Adrenal gland (tissue), 12 donors: ENCODE measurements around the gene LPAR3. TPM values are rescaled to one million over a fixed set of nuclear protein-coding genes. Genes with fewer than 3 reads are reported as not detected.

ENCODE experiments used
- DNase-seq, 7 donors: peaks; one replicate each; pipeline ENCODE4 v3.0.0-alpha.2; 2019 to 2020
- H3K27ac ChIP-seq, 5 donors: fragments of 200-600 bp; sonication (generic) in 4 of 5; 1 replicate in 3 of 5; 2 replicates in 2 of 5; pipeline versions ENCODE4 v1.5.1 to v1.8.0; 2016 to 2020; ENCODE audit warnings: mild to moderate bottlenecking in 1 of 5
- H3K27me3 ChIP-seq: fragments of 200-600 bp; 2 replicates; pipeline ENCODE4 v1.8.0; 2021
- H3K36me3 ChIP-seq, 2 donors: fragments of 200-600 bp; replicated peaks in 1 of 2; 1 replicate in 1 of 2; 2 replicates in 1 of 2; pipeline versions ENCODE4 v1.5.1 to v1.8.0; 2018 to 2022
- H3K4me1 ChIP-seq, 2 donors: fragments of 200-600 bp; replicated peaks in 1 of 2; 1 replicate in 1 of 2; 2 replicates in 1 of 2; pipeline versions ENCODE4 v1.5.1 to v1.8.0; 2018 to 2021
- H3K4me3 ChIP-seq, 4 donors: fragments of 200-600 bp; sonication (generic) in 3 of 4; one replicate each; pipeline ENCODE4 v1.5.1; 2016 to 2018
- H3K9me3 ChIP-seq, 3 donors: fragments of 200-600 bp; sonication (generic) in 1 of 3; replicated peaks in 1 of 3; 1 replicate in 2 of 3; 2 replicates in 1 of 3; pipeline versions ENCODE4 v1.5.1 to v1.8.0; 2016 to 2021
- POLR2A ChIP-seq, 2 donors: fragments of 450-650 bp; IDR thresholded peaks; one replicate each; pipeline ENCODE4 v1.6.1; 2017; ENCODE audit warnings: antibody characterized with exemption in 2 of 2, mild to moderate bottlenecking in 2 of 2, moderate library complexity in 1 of 2
- WGBS, 4 donors: extraction: QIAGEN DNeasy Blood & Tissue Kit in 2 of 4; methylation state at CpG; one replicate each; pipeline versions ENCODE4 v1.1.5 to v1.1.7; 2013 to 2017; 5-methylcytosine and 5-hydroxymethylcytosine counted together
- intact Hi-C, 2 donors: fragments of 100-400 bp; cut with DNase I; formaldehyde crosslinking; loops; one replicate each; pipeline versions ENCODE4 v1.14.1 to v1.15.0; 2022 to 2023
- polyA plus RNA-seq, 3 donors: library from polyadenylated mRNA; stranded (reverse); fragments of 200-250 nt in 2 of 3; fragments of 350-450 nt in 1 of 3; fragmentation: Illumina TruSeq in 1 of 3; extraction: RNeasy Lipid Tissue Mini Kit (QIAGEN cat#74804) in 1 of 3; gene quantifications; one replicate each; pipeline ENCODE4 v1.2.3, GENCODE V29; 2013 to 2014
- total RNA-seq, 9 donors: library from RNA; depleted of rRNA in 4 of 9; stranded (reverse); fragments of >200 nt in 4 of 9; fragments of 120-200 nt in 1 of 9; fragmentation: NEBNext Ultra II Directional in 1 of 9; extraction: Animal tissue kit (Norgen Biotek cat#: 25700) in 1 of 9; gene quantifications; one replicate each; pipeline versions ENCODE4 v1.1.0 to v1.2.4, GENCODE V29; 2013 to 2023
- TF ChIP-seq, protein P1 (sequence below), 6 experiments: fragments of 450-650 bp in 4 of 6; fragments of 200-600 bp in 2 of 6; sonication (generic) in 1 of 6; IDR thresholded peaks; 1 replicate in 5 of 6; 2 replicates in 1 of 6; pipeline versions ENCODE4 v1.5.1 to v1.8.0; 2016 to 2021; ENCODE audit warnings: antibody characterized with exemption in 6 of 6, mild to moderate bottlenecking in 2 of 6, moderate library complexity in 1 of 6
- donor health status: healthy with polysubstance abuse.
- donor health status: Bipolar disorder and iron deficiency.
- donor health status: DM: yes; HTN: yes; CAD: no.
- donor health status: DM: no; HTN: no; CAD: no.
- donor health status: DM: no; HTN: no; CAD: no.
- donor health status: DM: yes; HTN: yes; CAD: no.

The LPAR3 gene
- total and polyA plus RNA-seq, 12 donors, result 0.06 to 7.1 (median 1.8) TPM

DNA sequence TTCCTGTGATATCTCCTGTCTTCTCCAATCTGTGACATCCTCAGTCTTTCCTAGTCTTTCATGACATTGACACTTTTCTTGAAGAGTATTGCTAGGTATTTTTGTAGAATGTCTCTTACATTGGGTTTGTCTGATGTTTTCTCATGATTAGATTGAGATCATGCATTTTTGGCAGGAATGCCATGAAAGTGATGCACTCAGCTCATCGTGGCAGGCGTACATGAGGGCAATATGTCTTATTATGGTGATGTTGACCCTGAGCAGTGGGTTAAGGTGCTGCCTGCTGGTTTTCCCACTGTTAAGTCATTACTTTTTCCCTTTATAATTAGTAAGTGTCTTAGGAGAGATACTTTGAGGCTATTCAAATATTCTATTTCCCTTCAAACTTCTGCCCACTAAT, 122.5 kb downstream of the LPAR3 start:
- H3K9me3 ChIP-seq, result no peaks in the 10 kb centered on the region
- H3K27ac ChIP-seq, result no peak overlapping the region
- intact Hi-C loops, result loop anchor here in 1 of 2 donors (5.0 to 10.0 kb wide), 2 partner anchors 162 to 636 kb away; no protein-coding TSS in a partner anchor
- no peaks in the 10 kb centered on the region for H3K4me1 ChIP-seq
- peaks cover 4% of the 10 kb centered on the region for H3K27me3 ChIP-seq
- 76 to 96% (median 81%) methylated on average over 2 of the region's 2 CpGs for WGBS, 4 donors
- no peaks in the 10 kb centered on the region for H3K36me3 ChIP-seq
- TF ChIP-seq, protein P1, sequence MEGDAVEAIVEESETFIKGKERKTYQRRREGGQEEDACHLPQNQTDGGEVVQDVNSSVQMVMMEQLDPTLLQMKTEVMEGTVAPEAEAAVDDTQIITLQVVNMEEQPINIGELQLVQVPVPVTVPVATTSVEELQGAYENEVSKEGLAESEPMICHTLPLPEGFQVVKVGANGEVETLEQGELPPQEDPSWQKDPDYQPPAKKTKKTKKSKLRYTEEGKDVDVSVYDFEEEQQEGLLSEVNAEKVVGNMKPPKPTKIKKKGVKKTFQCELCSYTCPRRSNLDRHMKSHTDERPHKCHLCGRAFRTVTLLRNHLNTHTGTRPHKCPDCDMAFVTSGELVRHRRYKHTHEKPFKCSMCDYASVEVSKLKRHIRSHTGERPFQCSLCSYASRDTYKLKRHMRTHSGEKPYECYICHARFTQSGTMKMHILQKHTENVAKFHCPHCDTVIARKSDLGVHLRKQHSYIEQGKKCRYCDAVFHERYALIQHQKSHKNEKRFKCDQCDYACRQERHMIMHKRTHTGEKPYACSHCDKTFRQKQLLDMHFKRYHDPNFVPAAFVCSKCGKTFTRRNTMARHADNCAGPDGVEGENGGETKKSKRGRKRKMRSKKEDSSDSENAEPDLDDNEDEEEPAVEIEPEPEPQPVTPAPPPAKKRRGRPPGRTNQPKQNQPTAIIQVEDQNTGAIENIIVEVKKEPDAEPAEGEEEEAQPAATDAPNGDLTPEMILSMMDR (IDR thresholded peaks at IDR 0.05), result no peak
- no peak for TF ChIP-seq POLR2A (IDR thresholded peaks at IDR 0.05)
- no peak overlapping the region for H3K4me3 ChIP-seq
- no peak for DNase-seq

DNA sequence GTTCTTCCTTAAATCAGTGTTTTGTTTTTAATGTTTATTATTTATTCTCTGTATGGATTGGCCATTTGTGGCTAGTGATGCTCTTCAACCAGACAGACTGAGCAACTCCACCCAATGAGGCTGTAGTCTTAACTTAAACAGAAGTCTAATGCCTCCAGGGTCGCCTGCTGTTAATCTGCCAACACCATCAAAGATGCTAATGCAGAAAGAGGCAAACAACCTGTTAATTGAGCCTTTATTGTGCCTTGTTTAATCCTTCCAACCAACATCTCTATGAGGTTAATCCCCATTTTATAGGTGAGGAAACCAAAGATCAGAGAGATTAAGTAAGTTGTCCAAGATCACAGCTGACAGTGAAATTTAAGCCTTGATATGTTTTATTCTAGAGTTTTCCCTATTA, 123.4 kb downstream of the LPAR3 start:
- intact Hi-C loops, result loop anchor here in 1 of 2 donors (5.0 to 10.0 kb wide), 2 partner anchors 163 to 635 kb away; no protein-coding TSS in a partner anchor
- H3K9me3 ChIP-seq, result no peaks in the 10 kb centered on the region
- no peak for TF ChIP-seq POLR2A (IDR thresholded peaks at IDR 0.05)
- TF ChIP-seq, protein P1 (IDR thresholded peaks at IDR 0.05), result no peak
- H3K4me1 ChIP-seq, result no peaks in the 10 kb centered on the region
- no peak for DNase-seq
- 76 to 92% (median 81%) methylated on average over 1 of the region's 1 CpG for WGBS, 4 donors
- no peak overlapping the region for H3K27ac ChIP-seq
- no peaks in the 10 kb centered on the region for H3K36me3 ChIP-seq
- peaks cover 10% of the 10 kb centered on the region for H3K27me3 ChIP-seq
- no peak overlapping the region for H3K4me3 ChIP-seq

DNA sequence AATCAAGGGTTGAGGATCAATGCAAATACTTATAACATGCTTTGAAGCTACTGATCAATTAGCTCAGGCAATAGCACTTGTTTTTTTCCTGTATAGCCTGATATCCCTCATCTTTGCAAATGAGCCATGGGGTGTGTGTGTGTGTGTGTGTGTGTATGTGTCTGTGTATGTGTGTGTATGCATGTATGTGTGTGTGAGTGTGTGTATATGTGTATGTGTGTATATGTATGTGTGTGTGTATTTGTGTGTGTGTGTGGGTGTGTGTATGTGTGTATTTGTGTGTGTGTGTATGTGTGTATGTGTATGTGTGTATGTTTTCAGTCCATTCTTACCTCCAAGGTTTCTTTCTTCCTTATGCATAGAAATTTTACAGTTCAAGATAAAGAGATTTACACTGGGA, 124.4 kb downstream of the LPAR3 start:
- no peak for DNase-seq
- H3K9me3 ChIP-seq, result no peaks in the 10 kb centered on the region
- H3K4me1 ChIP-seq, result no peaks in the 10 kb centered on the region
- no peak for TF ChIP-seq POLR2A (IDR thresholded peaks at IDR 0.05)
- TF ChIP-seq, protein P1 (IDR thresholded peaks at IDR 0.05), result no peak
- H3K27ac ChIP-seq, result no peak overlapping the region
- H3K27me3 ChIP-seq, result peaks cover 13% of the 10 kb centered on the region
- intact Hi-C loops, result no loop called here
- no peak overlapping the region for H3K4me3 ChIP-seq
- no peaks in the 10 kb centered on the region for H3K36me3 ChIP-seq

DNA sequence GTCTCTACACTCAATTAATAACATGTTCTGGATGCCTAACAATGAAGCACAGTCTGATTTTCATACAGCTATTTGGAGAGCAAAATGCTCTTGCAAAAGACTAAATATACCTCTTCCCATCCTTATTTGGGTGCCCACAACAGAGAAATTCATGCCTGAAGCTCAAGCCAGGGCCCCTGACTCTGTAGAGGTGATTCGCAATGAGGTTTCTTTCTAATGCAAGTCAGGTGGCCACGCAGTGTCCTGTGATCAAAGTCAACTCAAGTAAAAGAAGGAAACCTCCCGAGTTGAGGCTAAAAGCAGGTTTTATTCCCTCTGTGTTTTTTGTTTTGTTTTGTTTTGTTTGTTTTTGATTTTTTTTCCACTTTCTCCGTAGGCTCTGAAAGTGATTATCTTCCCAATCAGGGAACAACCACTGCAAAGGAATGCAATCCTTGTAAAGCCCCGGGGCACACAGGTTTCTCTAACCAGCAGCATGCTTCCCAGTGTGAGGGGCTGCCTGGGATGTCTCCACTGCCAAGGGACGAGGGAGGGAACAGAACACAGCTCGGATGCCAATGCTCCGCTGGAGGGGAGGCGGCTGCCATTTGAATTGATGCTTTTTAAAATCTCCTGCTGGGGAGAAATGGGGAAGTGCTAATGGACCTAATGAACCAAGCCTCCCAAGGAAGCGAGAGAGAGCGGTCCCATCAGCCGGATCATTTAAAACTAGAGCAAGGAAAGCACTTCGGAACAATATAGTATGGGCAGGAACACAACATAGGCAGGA, 128.9 kb downstream of the LPAR3 start:
- TF ChIP-seq, protein P1 (IDR thresholded peaks at IDR 0.05), result no peak
- no peak for TF ChIP-seq POLR2A (IDR thresholded peaks at IDR 0.05)
- DNase-seq, result no peak
- Histone ChIP-seq H3K27ac (no peak overlapping the region), H3K27me3 (peaks cover 13% of the 10 kb centered on the region), H3K4me1 (peaks cover 0 to 5% of the 10 kb centered on the region in 2 donors), H3K9me3 (no peaks in the 10 kb centered on the region), H3K36me3 (no peaks in the 10 kb centered on the region), H3K4me3 (no peak overlapping the region)
- intact Hi-C loops, result no loop called here
- WGBS, 4 donors, result 51 to 62% (median 57%) methylated on average over 13 of the region's 13 CpGs
